Stimulated activated CD4-positive, alpha-beta T cell treated with anti-CD3 and anti-CD28 coated beads, Interleukin-4, amount 100 ng/mL, for 48 hours (primary cell): ENCODE results near the gene MAP3K9.
A peak's percentile ranks its signal among the peaks of the same experiment; 100 is the strongest.

Source experiments
- DNase-seq, 2 donors: peaks; one replicate each; pipeline ENCODE4 v3.0.0-alpha.2; 2020; ENCODE audit warnings: low read depth in 2 of 2

MAP3K9 gene

DNA sequence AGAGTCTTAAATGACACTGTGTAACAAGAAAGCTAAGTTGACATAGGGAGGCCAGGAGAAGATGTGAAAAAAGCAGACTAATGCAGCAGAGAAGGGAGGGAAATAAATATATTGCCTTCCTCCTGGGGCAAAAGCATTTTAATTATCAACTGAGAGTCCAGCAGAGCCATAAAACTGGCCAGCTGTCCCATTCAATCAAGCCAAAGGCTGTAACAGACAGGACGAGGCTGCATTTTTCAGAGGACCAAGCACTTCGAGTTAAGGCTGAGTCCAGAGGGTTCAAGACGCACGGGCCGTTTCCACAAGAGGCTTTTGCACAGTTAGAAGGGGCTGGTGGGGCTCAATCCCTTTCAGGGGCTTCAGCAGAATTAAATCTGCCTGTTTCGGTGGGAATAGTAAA lies 20.4 kb downstream of the MAP3K9 start:
- DNase-seq: no peak

DNA sequence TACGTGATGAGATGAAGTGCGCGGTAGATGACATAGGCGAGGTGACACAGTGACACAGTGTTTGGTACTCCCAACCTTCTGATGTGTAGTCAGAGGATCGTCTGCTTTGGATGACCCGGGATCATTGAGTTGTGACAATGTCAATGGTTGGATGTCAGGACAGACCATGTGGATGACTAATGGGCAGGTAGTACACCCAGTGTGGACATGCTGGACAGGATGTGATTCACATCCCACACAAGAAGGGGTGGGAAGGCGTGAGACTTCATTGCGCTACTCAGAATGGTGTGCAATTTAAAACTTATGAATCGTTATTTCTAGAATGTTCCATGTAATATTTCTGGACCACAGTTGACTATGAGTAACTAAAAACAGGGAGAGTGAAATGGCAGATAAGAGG lies 23.8 kb downstream of the MAP3K9 start:
- DNase-seq: no peak

DNA sequence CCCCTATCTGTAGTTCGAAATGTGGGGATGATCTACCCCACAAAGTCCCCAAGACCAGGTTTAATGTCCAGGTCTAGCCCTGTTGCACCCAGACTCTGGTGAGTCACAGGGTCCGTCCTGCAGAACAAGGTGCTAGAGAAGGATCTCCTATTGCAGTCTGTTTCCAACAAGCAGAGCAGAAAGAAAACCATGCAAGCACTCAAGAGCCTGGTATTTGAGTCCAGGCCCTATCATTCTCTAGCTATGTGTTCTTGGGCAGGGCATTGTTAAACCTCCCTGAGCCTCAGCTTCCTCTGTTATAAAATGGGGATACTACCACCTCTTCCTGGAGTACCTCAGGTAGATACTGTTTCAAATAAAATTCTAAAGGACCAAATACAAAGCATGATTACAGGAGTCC lies 24.4 kb downstream of the MAP3K9 start:
- DNase-seq: no peak

GRCh38 chr14:70782361-70782760 lies 27.0 kb downstream of the MAP3K9 start:
- peak in 1 of 2 donors; percentile 0 for DNase-seq

- no peak for DNase-seq
Measured at GRCh38 chr14:70780396-70781075, 28.8 kb downstream of the MAP3K9 start.

DNA sequence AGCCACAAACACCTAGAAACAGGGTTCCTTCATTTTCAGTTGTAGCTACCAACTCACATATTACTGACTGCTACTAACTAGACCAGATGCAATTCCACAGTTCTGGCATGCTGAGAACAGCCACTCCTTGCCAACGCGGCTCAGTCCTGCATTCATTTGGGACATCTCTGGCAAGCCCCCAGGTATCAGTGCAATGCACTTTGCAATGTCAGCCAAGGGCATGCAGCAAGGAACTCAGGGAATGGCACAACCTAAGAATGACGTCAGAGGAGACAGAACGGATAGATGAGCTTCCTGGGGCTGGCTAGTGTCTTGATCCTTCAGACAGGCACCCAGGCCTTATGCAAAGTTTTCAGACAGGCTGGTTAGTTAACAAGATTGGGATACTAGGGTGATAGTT lies 29.6 kb downstream of the MAP3K9 start:
- no peak for DNase-seq

GRCh38 chr14:70776197-70776596 lies 33.1 kb downstream of the MAP3K9 start:
- no peak for DNase-seq

DNA sequence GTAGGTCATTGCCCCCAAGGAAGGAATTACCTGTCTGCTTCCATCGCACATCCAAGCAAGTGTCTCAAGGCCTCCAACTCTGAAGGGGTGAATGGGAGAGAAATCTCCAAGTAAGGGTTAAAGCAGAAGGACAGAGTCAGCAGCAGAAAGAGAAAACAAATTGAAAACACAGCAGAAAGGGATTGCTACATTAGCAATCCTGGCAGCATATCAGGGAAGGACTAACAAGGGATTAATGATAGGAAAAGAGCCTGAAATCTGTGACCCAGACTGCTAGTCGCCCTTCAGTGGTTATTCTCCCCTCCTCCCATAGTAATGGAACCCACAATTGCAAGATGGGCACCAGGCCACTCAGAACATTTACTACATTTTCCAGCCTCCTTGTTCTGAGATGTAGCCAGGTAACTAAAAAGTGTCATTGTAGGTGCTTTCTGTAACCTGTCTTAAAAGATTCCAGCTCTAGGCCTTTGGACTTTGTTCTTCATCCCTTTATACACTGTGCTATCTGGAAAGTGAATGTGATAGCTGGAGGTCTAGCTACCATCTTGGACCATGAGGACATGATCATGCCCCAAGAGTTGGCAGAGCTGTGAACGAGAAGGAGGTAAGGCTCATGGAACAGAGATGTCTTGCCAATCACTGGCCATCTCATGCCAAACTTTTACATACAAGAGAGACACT lies 36.0 kb downstream of the MAP3K9 start:
- DNase-seq: no peak

DNA sequence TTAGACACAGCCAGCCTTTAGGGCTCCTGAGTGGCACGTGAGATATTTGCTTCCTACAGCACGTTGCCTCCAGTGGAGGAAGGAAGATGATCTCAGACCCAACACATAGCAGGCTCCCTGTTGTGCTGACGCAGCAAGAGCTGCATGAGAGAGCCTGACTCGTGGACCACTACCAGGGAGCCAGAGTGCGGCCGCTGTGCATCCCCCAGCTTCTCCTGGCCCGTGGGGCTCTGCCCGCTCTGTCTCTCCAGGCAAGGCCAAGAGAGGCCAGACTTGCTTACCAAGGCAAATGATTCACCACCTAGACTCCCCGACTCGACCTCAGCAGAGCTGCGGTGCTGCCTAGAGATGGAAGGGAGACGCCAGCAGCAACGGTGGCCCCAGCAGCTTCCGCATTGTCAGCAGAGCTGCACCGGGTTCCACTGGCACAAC lies 37.5 kb downstream of the MAP3K9 start:
- no peak for DNase-seq

DNA sequence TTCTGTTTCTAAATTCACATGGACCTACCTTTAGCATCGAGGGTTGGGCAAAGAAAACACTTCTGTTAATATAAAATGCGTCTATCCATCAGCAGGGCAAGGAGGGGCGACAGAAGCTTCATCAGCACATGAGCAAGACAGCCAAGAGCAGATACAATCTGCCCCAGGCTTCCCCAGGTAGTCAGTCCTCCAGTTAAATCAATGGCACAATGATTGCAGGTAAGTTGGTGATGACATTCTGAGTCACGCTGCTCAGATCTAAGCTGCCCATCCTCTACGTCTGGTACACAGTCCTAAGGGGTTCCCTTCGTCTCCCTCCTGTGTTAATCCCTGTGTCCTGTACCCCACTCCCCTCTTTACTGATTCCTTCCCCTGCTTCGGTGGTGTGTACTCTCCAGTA lies 38.8 kb downstream of the MAP3K9 start:
- no peak for DNase-seq

GRCh38 chr14:70759398-70759797 lies 49.9 kb downstream of the MAP3K9 start:
- DNase-seq: no peak

- no peak for DNase-seq
Measured at GRCh38 chr14:70755655-70756054, 53.7 kb downstream of the MAP3K9 start.

GRCh38 chr14:70754991-70755390 lies 54.3 kb downstream of the MAP3K9 start:
- DNase-seq: no peak

DNA sequence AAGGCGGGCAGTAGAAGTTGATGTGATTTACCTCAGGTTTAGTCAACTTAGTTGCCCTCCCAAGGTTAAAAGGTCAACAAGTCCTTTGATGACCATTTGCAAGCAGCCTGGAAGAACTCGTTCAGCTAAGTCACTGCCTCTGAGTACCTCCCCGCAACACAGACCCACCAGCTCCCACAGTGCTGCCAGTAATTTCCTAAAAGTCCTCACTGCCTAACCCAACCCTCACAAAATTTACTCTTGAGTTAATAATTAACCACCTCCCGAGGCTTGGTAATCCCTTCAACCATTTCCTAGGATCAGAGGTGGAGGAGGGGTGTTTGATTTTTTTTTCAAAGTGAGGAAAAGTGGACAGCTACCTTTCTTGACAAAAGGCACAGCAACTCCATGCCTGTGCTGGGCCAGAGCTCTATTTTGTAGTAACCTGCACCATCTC lies 55.8 kb downstream of the MAP3K9 start:
- no peak for DNase-seq

DNA sequence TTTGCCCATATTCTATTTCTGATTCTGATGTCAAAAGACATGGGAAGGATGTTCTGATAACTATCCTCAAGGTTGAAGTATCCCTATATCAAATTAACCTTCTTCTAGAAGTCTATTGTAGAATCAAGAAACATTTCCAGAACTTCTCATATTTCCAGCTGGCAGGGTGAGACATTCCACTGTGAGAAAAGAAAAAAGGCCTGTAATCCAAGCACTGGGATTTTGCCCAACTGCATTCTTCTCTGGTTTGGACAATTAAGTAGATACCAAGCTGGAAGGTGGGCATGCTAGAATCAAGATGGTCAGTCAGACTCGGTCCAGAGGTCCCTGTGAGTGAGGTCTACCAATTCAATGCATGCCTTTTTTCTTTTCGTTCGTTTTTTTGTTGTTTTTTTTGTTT lies 60.9 kb downstream of the MAP3K9 start:
- no peak for DNase-seq

DNA sequence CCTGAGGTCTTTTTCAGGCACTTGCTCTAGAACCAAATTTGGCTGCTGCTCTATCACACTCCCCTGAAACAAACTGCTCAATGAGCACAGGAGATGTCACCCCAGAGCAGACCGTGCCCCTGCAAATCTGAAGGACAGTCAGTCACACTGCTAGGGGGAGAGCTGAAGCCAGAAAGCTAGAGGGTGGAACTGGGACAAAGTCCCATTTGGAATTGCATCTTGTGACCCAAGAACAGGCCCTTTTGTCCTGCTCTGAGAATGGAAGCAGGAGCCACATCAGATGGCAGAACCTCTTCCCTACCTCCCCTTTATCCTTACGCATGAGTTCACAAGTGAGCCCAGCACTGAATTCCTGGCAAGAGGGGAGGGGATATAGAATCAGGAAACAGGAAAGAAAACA lies 64.7 kb downstream of the MAP3K9 start:
- no peak for DNase-seq

DNA sequence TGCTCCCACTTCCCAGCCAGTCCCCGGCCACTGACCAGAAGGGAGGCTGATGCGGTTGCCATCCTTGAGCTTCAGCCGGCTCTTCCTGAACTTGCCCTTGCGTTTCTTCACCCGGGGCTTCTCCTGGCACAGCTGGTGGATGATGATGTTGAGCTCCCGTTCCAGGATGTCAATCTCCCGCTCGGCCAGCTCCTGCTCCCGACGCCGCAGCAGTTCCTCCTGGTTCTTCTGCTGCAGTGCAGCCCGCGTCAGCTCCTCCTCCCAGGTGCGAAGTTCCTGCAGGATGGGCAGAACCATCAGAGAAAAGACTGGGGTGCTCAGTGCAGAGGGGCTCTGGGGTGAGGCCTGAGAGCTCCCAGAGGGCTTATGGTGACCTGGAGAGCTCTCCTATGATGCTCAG lies 67.0 kb downstream of the MAP3K9 start:
- DNase-seq: no peak

GRCh38 chr14:70741482-70741881 lies 67.8 kb downstream of the MAP3K9 start:
- no peak for DNase-seq

GRCh38 chr14:70735043-70735442 lies 74.3 kb downstream of the MAP3K9 start:
- DNase-seq: no peak

DNA sequence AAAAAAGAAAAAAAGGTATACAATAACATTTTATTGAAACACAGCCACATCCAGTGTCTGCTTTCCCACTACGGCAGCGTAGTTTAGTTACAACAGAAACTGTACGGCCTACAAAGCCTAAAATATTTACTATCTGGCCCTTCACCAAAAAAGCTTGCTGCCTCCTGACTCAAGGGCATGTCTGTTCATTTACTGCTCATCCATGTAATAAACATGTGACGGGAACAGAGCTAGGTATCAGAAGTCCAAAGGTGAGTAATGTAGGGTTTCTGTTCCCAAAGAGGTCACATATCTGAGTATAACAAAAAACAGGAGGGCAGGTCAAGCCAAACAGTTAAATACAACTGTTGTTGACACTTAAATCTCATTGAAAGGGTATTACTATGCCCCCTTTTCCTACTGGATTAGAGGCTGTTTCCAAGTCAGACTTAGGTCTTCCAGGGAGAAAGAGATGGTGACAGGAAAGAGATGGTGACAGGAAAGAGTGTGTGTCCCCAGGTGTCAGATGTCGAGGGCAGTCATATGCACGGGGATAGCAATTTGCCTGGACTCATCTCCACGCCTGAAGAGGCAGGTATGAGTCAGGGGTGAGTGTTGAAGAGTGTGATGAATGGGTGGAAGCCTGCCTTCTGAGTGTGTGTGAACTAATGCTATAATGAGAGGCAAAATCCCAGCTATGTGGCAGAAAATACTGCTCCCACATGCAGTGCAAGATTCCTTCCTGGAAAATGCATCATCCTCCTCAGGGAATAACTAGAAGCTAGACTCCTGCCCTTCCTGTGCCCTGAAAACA lies 77.7 kb downstream of the MAP3K9 start:
- no peak for DNase-seq

DNA sequence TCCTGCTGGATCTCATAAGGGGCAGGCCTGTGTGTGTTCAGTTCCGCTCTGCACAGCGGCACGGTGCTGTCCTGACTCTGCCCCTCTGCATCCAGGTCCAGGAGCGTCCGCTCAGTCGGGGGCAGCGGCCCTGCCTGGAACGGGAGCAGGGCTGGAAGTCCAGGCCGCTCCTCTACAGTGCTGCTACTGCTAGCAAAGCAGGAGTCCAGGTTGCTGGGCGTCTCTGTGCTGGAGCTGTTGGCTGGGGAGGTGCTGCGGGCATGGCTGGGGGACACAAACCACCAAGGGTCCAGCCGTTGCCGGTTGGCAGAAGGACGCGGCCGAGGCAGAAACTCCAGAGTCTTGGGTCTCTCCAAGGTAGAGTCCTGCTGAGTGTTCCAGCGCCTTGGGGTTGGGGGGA lies 78.9 kb downstream of the MAP3K9 start:
- DNase-seq: no peak

DNA sequence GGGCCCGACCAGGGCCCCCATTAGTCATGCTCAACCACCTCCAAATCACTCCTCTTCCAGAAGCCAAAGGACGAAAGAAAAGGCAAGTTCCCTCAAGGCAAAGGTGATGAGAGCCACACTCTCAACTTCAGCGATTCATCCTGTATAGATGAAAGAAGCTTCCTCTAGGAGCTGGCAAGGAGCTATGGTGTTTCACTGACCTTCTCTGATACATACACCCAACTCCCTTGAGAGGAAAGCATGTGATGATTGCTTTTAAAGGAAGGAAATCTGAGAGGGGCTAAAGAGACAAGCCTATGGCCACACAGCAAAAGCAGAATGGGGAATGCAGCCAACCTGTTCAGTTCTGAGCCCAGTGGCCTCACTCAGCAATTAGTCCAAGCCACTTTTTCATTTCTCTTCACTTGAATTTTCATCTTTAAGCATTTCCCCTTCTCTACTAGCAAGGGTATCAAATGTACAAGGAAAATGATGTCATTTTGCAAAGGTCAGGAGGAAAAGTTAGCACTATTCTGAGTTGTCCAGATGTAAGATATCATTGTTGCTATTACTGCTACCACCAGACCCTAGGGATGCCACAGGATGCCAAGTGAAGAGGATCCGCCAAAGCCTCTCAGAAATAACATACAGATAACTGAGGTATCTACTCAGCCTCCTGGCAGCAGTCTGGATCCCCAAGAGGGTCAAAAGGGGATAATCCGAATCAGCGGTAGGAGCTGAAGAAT lies 82.5 kb downstream of the MAP3K9 start:
- no peak for DNase-seq
